HepG2 (cell line): ENCODE measurements around the gene MYO1G. TPM values are rescaled to one million over a fixed set of nuclear protein-coding genes. Genes with fewer than 3 reads are reported as not detected.

Experiments
- ATAC-seq: fragments of 200-7000 bp; cut with Tn5 transposase; 3 replicates; pipeline ENCODE4 v1.9.1; 2020; ENCODE audit warnings: mild to moderate bottlenecking, moderate library complexity
- BruUV-seq: library from RNA; stranded (reverse); fragments of 400-500 nt; replicated peaks from 2 replicates; lab custom pipeline; 2021; lab: Mats Ljungman, UMichigan
- CTCF ChIA-PET: fragments of 300-600 bp; formaldehyde crosslinking; extraction: SDS; loops from one replicate; lab custom pipeline; 2021; ENCODE audit warnings: low total read pairs, inconsistent platforms, low intra/inter-chr PET ratio; lab: Yijun Ruan, JAX
- POLR2A ChIA-PET: fragments of 350-600 bp; sonication (Branson Sonifier 250); formaldehyde crosslinking; loops from one replicate; lab custom pipeline; 2020; ENCODE audit warnings: antibody characterized with exemption, inconsistent platforms; lab: Yijun Ruan, JAX
- DNase-seq: peaks from one replicate; pipeline ENCODE4 v3.0.0-alpha.2; 2015; ENCODE audit warnings: low spot score
- FAIRE-seq: peaks from 3 replicates; lab custom pipeline; 2011; peaks lifted over from hg19 to GRCh38; lab: Jason Lieb, UNC
- H2AFZ ChIP-seq: one replicate; pipeline ENCODE4 v1.6.1; 2011; ENCODE audit warnings: low read length, inconsistent platforms
- H3K27ac ChIP-seq: fragments of 300-600 bp; 3 replicates; pipeline ENCODE4 v1.8.0; 2011; ENCODE audit warnings: mixed run types, mild to moderate bottlenecking, mixed read lengths, low read length, inconsistent platforms; ENCODE audit not compliant: insufficient read depth; ENCODE audit errors: extremely low read length
- H3K27me3 ChIP-seq, 2 experiments: fragments of 200-600 bp in 1 of 2; 2 replicates in 1 of 2; 3 replicates in 1 of 2; pipeline versions ENCODE4 v1.6.0 to v1.8.0; 2011; ENCODE audit warnings: low read length in 2 of 2, mild to moderate bottlenecking in 2 of 2, moderate library complexity in 2 of 2, inconsistent platforms in 1 of 2; ENCODE audit not compliant: insufficient read depth in 2 of 2, control insufficient read depth in 1 of 2
- H3K36me3 ChIP-seq, 2 experiments: fragments of 200-600 bp in 1 of 2; replicated peaks in 1 of 2; 2 replicates in 1 of 2; 3 replicates in 1 of 2; pipeline versions ENCODE4 v1.5.1 to v1.8.0; 2011; ENCODE audit warnings: low read length in 2 of 2, inconsistent platforms in 1 of 2; ENCODE audit not compliant: insufficient read depth in 2 of 2, control insufficient read depth in 1 of 2
- H3K4me1 ChIP-seq: 2 replicates; pipeline ENCODE4 v1.5.1; 2012; ENCODE audit warnings: low read length, inconsistent platforms; ENCODE audit not compliant: insufficient read depth
- H3K4me2 ChIP-seq: 2 replicates; pipeline ENCODE4 v1.6.0; 2011; ENCODE audit warnings: low read depth, low read length, inconsistent platforms
- H3K4me3 ChIP-seq, 3 experiments: fragments of 200-600 bp in 1 of 3; sonication (generic), shearing (Covaris generic) in 1 of 3; replicated peaks in 1 of 3; 2 replicates each; pipeline ENCODE4 v1.5.1; 2011 to 2016; ENCODE audit warnings: low read length in 3 of 3, inconsistent platforms in 2 of 3, low read depth in 2 of 3, mild to moderate bottlenecking in 2 of 3, control low read depth in 1 of 3, mixed read lengths in 1 of 3; ENCODE audit not compliant: insufficient read depth in 1 of 3
- H3K79me2 ChIP-seq: one replicate; pipeline ENCODE4 v1.6.1; 2011; ENCODE audit warnings: low read length, inconsistent platforms; ENCODE audit not compliant: insufficient read depth
- H3K9ac ChIP-seq: 2 replicates; pipeline ENCODE4 v1.6.0; 2011; ENCODE audit warnings: mild to moderate bottlenecking, low read depth, low read length, inconsistent platforms; ENCODE audit not compliant: insufficient read depth
- H3K9me3 ChIP-seq: 2 replicates; pipeline ENCODE4 v1.5.1; 2012; ENCODE audit warnings: mild to moderate bottlenecking, low read length
- H4K20me1 ChIP-seq: 2 replicates; pipeline ENCODE4 v1.6.0; 2011; ENCODE audit warnings: inconsistent platforms, mild to moderate bottlenecking, low read length, moderate library complexity; ENCODE audit not compliant: insufficient read depth
- ARHGAP35 ChIP-seq: sonication (generic); formaldehyde crosslinking; IDR thresholded peaks from 2 replicates; pipeline ENCODE4 v1.9.0; 2022; ENCODE audit warnings: mild to moderate bottlenecking, inconsistent platforms, moderate library complexity, missing genetic modification reagents, borderline replicate concordance
- WGBS: methylation state at CpG from one replicate; pipeline ENCODE4 v1.1.6; 2017; ENCODE audit warnings: low lambda C conversion rate; 5-methylcytosine and 5-hydroxymethylcytosine counted together
- in situ Hi-C: cut with HindIII; loops from 2 replicates; pipeline ENCODE4 v1.10.0; 2017; ENCODE audit warnings: low pct_unique_long_range_greater_than_20kb; ENCODE audit not compliant: extremely low pct_ligation_motif_present
- intact Hi-C: fragments of 100-400 bp; cut with micrococcal nuclease; formaldehyde crosslinking; loops from one replicate; pipeline ENCODE4 v1.10.0; 2022; ENCODE audit not compliant: unreplicated experiment
- polyA plus RNA-seq, 8 experiments: library from polyadenylated mRNA; depleted of rRNA in 3 of 8; stranded (reverse) in 7 of 8; unstranded in 1 of 8; fragments of >200 nt; fragmentation: Illumina TruSeq in 4 of 8; extraction: Trizol in 4 of 8; gene quantifications; 2 replicates each; pipeline versions ENCODE4 v1.2.1 to v1.2.3, GENCODE V29; 2011 to 2016; ENCODE audit warnings: low read depth in 4 of 8, missing spikeins in 1 of 8, mixed read lengths in 1 of 8; ENCODE audit not compliant: insufficient read depth in 1 of 8
- total RNA-seq, 5 experiments: library from RNA; depleted of rRNA; stranded (reverse); fragments of >200 nt; fragmentation: Illumina TruSeq; extraction: Trizol; gene quantifications; 2 replicates each; pipeline ENCODE4 v1.2.3, GENCODE V29; 2016; ENCODE audit warnings: low read depth in 1 of 5
- TF ChIP-seq, protein P1 (sequence below): sonication (generic); formaldehyde crosslinking; IDR thresholded peaks from 2 replicates; pipeline ENCODE4 v1.5.1; 2020; ENCODE audit warnings: mild to moderate bottlenecking, missing genetic modification reagents, moderate library complexity

MYO1G gene
- total and polyA plus RNA-seq, 2 of the 13 experiments (the other 11 are each of a cell fraction or from before 2014, with no cell fraction given), result 0.29 to 1.1 TPM

DNA sequence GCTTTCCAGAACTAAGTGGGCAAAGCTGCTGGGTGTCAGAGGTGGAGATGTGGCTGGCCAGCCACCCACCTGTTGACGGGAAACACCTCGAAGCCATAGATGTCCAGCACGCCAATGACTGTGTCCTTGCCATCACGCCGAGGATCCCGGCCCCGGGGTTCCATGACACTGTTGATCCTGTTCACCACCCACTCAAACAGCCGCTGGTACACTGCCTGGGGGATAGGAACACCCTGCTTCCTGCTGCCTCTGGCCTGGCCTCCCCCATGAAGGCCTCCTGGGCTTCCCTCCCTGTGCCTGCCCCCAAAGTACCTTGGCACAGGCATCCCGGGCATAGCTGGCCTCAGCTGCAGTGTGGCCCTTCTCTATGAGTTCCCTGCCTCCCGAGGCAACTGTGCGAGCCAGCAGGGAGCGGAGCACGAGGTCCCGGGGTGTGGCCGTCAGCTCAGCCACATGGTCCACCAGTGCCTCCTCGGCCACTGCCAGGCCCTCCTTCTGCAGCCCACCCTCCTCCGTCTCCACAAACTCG lies 8.2 kb downstream of the MYO1G start:
- Histone ChIP-seq H3K27me3 (0 out of 5 replicates have a peak, but pooled peaks cover 0 to 5% of the 10 kb centered on the region in 2 experiments), H3K4me2 (no peak overlapping the region), H3K9ac (no peak overlapping the region), H4K20me1 (no peaks in the 10 kb centered on the region), H3K27ac (no peak overlapping the region), H3K36me3 (no peaks in the 10 kb centered on the region), H3K4me1 (peaks cover 68% of the 10 kb centered on the region), H3K79me2 (no peaks in the 10 kb centered on the region), H3K9me3 (no peaks in the 10 kb centered on the region), H2AFZ (no peak overlapping the region), H3K4me3 (no peak overlapping the region; a peak in 1 of 6 replicates)
- DNase-seq (no peak), FAIRE-seq (no peak), ATAC-seq (no peak)
- in situ Hi-C loops (loop anchor here (25.0 kb wide), 1 partner anchor 292 kb away; no protein-coding TSS in a partner anchor), intact Hi-C loops (no loop called here)
- CTCF ChIA-PET, result no interaction called here
- TF ChIP-seq, protein P1, sequence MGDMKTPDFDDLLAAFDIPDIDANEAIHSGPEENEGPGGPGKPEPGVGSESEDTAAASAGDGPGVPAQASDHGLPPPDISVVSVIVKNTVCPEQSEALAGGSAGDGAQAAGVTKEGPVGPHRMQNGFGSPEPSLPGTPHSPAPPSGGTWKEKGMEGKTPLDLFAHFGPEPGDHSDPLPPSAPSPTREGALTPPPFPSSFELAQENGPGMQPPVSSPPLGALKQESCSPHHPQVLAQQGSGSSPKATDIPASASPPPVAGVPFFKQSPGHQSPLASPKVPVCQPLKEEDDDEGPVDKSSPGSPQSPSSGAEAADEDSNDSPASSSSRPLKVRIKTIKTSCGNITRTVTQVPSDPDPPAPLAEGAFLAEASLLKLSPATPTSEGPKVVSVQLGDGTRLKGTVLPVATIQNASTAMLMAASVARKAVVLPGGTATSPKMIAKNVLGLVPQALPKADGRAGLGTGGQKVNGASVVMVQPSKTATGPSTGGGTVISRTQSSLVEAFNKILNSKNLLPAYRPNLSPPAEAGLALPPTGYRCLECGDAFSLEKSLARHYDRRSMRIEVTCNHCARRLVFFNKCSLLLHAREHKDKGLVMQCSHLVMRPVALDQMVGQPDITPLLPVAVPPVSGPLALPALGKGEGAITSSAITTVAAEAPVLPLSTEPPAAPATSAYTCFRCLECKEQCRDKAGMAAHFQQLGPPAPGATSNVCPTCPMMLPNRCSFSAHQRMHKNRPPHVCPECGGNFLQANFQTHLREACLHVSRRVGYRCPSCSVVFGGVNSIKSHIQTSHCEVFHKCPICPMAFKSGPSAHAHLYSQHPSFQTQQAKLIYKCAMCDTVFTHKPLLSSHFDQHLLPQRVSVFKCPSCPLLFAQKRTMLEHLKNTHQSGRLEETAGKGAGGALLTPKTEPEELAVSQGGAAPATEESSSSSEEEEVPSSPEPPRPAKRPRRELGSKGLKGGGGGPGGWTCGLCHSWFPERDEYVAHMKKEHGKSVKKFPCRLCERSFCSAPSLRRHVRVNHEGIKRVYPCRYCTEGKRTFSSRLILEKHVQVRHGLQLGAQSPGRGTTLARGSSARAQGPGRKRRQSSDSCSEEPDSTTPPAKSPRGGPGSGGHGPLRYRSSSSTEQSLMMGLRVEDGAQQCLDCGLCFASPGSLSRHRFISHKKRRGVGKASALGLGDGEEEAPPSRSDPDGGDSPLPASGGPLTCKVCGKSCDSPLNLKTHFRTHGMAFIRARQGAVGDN (CRISPR knock-in tag), result peak; percentile 23
- TF ChIP-seq ARHGAP35 (CRISPR knock-in tag), result no peak
- no TSS peak for BruUV-seq
- 67% methylated on average over 6 of the region's 18 CpGs for whole genome bisulfite sequencing
- POLR2A ChIA-PET, result interaction anchor here (4.1 kb wide), 1 partner anchor 28 kb away, joined by 83 read pairs; the partner anchor contains the start of gene CCM2
